ENCODE data around the gene TMPRSS9.
A peak's percentile ranks its signal among the peaks of the same experiment; 100 is the strongest.
"Not testable (repeated sequence)": the region's sequence is repeated elsewhere in the genome, so short reads cannot be mapped to it uniquely, and the experiment has no call there.

TMPRSS9 gene

DNA sequence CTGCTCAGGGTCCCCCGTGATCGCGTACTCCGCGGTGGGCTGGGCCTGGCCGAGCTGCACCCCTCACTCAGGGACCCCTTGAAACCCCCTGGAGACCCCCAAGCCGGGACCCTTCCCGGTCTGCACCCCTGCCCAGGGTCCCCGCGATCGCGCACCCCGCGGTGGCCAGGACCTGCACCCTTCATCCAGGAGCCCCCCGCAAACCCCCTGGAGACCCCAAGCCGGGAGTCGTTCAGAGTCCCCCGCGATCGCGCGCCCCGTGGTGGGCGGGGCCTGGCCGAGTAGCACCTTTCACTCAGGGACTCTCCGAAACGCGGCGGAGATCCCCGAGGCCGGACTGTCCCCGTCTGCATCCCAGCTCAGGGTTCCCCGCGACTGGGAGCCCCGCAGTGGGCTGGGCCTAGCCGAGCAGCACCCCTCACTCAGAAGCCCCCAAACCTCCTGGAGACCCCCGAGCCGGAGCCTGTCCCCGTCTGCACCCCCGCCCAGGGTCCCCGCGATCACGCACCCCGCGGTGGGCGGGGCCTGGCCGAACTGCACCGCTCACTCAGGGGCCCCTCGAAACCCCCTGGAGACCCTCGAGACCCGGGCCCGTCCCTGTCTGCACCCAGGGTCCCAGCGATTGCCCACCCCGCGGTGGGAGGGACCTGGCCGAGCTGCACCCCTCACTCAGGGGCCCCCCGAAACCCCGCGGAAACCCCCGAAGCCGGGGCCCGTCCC is 95.9 kb downstream of the TMPRSS9 start:
- DNase-seq (ENCODE audit: low read depth in 4 of 4, low spot score in 1 of 4), result peak in 2 of 4 experiments; percentile 19 to 44

DNA sequence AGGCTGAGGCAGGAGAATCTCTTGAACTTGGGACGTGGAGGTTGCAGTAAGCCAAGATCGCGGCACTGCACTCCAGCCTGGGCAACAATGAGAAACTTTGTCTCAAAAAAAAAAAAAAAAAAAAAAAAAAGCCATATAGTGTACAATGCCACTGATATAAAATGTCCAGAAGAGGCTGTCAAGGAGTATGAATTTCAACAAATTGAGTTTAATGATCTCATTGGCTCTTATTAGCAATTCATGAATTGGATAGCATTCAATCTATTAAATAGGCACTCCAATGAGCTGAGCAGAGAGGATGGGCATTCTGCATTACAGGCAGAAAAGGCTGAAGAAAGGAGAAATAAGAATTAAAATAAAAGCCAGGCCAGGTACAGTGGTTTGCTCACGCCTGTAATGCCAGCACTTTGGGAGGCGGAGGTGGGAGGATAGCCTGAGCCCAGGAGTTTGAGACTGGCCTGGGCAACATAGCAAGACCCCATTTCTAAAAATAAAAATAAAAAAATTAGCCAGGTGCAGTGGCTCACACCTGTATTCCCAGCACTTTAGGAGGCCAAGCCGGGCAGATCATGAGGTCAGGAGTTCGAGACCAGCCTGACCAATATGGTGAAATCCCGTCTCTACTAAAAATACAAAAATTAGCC is 97.5 kb downstream of the TMPRSS9 start:
- no peak for DNase-seq (ENCODE audit: low read depth in 4 of 4, low spot score in 1 of 4)

DNA sequence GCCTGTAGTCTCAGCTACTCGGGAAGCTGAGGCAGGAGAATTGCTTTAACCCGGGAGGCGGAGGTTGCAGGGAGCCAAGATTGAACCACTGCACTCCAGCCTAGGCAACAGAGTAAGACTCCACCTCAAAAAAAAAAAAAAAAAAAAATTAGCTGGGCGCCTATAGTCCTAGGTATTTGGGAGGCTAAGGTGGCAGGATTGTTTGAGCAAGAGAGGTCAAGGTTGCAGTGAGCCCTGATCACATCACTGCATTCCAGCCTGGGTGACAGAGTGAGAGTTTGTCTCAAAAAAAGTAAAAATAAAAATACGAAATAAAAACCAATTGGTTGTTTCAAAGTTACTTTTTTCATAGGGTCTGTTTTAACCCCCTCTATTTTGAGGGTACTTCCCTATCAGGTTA is 98.0 kb downstream of the TMPRSS9 start:
- DNase-seq (ENCODE audit: low read depth in 4 of 4, low spot score in 1 of 4), result no peak

DNA sequence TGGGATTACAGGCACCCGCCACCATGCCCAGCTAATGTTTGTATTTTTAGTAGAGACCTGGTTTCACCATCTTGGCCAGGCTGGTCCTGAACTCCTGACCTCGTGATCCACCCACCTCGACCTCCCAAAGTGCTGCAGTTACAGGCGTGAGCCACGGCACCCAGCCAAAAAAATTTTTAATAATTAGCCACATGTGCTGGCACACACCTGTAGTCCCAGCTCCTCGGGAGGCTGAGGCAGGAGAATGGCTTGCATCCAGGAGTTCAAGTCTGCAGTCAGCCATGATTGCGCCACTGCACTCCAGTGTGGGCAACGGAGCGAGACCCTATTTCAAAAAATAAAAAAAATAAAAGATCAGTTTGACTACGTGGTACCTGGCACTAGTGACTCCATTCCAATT is 98.7 kb downstream of the TMPRSS9 start:
- DNase-seq (ENCODE audit: low read depth in 4 of 4, low spot score in 1 of 4), result not testable (repeated sequence)

DNA sequence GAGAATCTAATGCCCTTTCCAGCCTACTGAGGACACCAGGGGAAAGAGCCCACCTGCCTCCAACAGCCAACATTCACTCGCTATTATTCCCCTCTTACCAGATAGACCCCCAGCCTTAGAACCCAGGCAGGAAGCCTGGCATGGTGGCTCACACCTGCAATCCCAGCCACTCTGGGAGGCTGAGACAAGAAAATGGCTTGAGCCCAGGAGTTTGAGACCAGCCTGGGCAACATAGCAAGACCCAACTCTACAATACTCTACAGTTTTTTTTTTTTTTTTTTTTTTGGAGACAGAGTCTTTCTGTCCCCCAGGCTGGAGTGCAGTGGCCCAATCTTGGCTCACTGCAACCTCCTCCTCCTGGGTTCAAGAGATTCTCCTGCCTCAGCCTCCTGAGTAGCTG is 100.2 kb downstream of the TMPRSS9 start:
- no peak for DNase-seq (ENCODE audit: low read depth in 4 of 4, low spot score in 1 of 4)

DNA sequence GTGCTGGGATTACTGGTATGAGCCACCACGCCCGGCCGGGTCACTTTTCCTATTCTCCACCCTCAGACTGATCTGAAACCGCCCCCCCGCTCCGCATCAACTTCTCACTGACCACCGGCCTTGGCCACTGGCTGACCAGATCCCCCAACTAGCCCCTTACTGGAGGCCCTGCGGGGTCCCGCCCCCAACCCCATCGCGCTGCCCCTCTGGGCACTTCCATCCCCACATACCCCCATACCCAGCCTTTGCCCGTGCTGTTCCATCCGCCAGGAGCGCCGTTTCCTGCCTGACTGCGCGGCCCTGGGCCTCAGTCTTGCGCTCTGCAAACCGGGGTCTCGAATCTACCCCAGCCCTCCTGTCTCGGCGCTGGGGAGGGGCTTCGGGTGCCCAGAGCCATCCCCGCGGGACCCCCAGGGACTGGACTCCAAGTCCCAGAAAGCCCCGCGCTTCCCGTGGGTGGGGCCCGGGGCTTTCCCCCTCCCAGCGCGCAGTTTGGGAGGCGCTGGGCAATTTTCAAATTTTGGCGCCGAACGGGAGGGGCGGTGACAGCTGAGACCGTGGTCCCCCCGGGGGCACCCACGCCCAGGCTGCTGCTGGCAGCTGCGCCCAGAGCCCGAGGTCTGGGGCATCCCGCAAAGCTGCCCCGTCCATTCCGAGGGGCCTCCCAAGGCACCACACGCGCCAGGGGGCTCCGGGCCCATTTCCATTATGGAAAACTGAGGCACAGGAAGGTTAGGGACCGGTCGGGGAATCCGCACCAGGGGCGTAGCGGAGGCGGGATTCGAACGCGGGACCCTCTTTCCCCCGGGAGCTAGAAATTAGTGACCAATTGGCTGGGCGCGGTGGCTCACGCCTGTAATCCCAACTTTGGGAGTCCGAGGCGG is 101.9 kb downstream of the TMPRSS9 start:
- DNase-seq (ENCODE audit: low read depth in 4 of 4, low spot score in 1 of 4), result peak in 2 of 4 experiments; percentile 38 to 71

DNA sequence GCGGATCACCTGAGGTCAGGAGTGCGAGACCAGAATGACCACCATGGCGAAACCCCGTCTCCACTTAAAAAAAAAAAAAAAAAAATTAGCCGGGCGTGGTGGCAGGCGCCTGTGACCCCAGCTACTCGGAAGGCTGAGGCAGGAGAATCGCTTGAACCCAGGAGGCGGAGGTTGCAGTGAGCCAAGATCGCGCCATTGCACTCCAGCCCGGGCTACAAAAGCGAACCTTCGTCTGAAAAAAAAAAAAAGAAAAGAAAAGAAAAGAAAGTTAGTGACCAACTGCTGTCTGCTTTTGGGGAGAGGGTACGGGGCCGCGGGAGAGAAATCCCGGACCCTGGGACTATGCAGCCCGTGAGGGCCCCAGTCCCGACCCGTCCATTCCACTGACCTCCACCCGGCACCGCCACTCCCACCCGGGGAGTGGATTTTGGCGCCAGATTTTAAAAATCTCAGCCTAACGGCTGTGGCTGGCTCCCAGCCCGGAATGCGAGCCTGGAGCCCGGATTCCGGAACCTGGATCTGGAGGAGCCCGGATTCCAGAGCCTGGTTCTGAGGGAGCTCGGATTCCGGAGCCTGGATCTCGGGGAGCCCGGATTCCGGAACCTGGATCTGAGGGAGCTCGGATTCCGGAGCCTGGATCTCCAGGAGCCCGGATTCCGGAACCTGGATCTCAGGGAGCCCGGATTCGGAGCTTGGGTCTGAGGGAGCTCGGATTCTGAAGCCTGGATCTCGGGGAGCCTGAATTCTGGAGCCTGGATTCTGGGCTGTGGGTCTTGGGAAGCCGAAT is 102.8 kb downstream of the TMPRSS9 start:
- no peak for DNase-seq (ENCODE audit: low read depth in 4 of 4, low spot score in 1 of 4)

DNA sequence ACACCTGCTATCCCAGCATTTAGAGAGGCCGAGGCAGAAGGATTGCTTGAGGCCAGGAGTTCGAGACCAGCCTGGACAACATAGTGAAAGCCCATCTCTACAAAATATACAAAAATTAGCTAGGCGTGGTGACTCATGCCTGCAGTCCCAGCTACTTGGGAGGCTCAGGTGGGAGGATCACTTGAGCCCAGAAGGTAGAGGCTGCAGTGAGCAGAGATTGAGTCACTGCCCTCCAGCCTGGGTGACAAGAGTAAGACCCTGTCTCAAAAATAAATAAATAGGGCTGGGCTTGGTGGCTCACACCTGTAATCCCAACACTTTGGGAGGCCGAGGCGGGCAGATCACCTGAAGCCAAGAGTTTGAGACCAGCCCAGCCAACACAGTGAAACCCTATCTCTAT is 103.6 kb downstream of the TMPRSS9 start:
- DNase-seq (ENCODE audit: low read depth in 4 of 4, low spot score in 1 of 4), result not testable (repeated sequence)

DNA sequence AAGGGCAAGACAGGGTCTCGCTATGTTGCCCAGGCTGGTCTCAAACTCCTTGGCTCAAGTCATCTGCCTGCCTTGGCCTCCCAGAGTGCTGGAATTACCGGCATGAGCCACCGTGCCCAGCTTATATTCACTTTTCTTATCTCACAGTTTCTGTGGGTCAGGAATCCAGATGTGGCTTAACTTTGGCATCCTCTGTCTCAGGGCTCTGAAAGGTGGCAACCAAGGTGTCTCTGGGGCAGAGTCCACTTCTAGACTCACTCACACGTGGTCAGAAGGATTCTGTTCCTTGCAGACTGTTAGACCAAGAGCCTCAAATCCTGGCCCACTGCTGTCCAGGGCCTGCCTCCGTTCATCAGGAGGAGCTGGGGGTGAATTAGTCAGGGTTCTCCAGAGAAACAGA is 104.3 kb downstream of the TMPRSS9 start:
- DNase-seq (ENCODE audit: low read depth in 4 of 4, low spot score in 1 of 4), result no peak

DNA sequence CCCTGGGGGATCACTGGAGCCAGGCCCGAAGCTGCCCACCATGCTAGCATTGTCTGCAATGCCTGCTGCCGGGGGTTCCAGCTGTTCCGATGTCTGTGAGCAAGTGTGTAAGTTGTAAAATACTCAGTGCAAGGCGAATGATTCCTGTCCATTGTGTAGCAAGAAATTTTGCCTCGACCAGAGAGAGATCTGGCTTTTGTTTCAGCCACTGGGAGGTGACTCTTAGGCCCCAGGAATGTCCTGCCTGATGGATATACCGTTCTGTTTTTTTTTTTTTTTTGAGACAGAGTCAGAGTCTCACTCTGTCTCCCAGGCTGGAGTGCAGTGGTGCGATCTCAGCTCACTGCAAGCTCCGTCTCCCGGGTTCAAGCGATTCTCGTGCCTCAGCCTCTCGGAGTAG is 108.5 kb downstream of the TMPRSS9 start:
- DNase-seq (ENCODE audit: low read depth in 4 of 4, low spot score in 1 of 4), result no peak

DNA sequence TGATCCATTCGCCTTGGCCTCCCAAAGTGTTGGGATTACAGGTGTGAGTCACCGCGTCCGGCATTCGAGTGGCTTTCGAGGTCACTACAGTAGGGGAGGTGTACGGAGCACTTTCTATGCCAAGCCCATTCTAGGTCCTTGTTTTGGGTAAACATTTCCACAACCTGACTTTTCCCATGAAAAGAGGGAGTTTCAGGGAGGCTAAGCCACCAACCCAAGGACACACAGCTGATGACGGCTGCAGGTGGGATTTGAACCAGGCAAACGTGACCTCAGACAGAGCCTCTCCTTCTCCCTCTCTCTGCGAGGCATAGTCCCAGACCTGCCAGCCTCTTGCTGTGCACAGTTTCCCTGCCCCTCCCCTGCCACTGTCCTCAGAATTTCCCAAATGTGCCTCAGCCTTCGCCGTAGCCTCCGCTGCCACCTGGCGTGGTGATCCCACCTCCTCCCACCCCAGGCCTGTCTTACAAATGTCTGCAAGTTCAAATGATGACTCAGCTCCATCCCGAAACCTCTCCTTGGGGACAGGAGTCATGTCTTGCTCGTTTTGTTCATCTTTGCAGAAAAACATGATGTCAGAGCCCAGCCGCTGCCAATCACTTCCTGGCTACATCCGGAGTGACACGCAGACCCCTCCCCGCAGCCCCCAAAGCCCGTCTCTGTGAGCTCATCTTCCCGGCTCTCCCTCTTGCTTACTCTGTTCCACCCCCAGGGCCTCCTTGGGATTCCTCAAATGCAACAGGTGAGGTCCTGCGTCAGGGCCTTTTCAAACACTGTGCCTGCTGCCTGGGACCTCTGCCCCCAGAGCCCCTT is 109.2 kb downstream of the TMPRSS9 start:
- peak in 1 of 4 experiments; percentile 43 for DNase-seq (ENCODE audit: low read depth in 4 of 4, low spot score in 1 of 4)

DNA sequence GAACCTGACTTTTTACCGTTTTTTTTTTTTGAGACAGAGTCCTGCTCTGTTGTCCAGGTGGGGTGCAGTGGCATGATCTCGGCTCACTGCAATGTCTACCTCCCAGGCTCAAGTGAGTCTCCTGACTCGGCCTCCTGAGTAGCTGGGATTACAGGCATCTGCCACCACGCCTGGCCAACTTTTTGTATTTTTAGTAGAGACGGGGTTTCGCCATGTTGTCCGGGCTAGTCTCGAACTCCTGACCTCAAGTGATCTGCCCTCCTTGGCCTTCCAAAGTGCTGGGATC is 109.8 kb downstream of the TMPRSS9 start:
- DNase-seq (ENCODE audit: low read depth in 4 of 4, low spot score in 1 of 4), result not testable (repeated sequence)

DNA sequence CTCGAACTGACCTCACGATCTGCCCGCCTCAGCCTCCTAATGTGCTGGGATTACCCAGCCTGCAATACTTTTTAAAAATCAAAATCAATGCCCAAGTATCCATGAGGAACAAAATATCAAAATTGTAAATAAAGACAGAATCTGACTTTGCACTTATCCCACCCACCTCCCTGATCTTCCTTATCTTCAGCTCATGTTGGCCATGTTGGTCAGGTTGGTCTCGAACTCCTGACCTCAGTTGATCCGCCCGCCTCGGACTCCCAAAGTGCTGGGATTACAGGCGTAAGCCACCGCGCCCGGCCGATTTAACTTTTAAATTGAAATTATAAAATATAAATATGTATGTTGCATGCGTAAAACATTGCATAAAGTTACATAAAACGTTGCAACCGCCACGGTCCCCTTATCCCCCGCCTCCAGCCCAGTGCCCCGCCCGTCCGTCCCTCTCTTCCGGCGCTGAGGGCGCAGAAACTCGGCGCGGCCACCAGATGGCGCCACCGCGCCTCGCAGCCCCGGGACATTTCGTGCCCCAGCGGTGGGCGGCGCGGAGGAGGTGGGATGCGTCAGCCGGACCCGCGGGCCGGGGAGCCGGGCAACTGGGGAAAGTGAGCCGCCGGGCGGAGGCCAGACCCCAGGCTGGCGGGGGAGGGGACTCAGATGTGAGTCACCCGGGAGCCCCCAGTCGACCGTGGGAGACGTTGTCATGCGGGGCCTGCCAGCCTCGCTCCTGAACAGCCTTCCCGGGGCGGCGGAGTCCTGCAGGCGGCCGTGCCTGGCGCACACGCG is 114.4 kb downstream of the TMPRSS9 start:
- DNase-seq (ENCODE audit: low read depth in 4 of 4, low spot score in 1 of 4), result peak; percentile 67 to 89 (median 84)

DNA sequence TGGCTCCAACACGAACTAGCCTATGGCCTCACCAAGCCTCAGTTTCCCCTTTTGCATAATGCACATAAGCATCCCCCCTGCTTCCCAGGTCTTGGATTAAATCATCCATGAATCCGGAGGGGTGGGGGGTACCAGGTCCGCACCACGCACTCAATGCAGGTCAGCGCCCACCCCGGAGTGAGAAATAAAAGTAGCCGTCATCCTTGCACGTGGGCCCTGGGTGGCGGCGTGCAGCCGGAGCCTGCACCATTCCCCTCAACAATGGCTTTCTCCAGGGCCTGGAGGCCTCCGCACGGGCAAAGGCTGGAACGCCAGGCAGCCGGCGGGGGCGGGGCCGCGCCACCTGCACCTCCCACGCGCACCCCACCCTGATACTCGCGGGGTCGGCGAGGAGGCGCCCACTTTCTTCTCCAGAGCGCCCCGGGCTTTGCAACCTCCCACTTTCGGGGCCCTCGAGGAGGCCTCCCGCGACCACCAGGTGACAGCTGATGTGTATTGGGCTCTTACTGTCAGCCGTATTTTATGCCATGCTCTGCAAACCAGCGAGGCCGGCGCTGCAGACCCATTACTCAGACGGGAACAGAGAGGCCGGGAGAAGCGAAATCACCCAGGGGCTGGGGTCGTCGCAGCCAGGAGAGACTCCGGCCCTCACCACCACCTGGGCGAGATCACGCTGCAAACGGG is 115.1 kb downstream of the TMPRSS9 start:
- peak in 1 of 4 experiments; percentile 62 for DNase-seq (ENCODE audit: low read depth in 4 of 4, low spot score in 1 of 4)

Measured in stimulated activated CD4-positive, alpha-beta T cell treated with anti-CD3 and anti-CD28 coated beads, Interleukin-1b, Interleukin-23, amount 100 ng/mL, for 24 hours (primary cell).